DMS153 (cell line): ENCODE results near the gene ALKBH7.
A peak's percentile ranks its signal among the peaks of the same experiment; 100 is the strongest.

Source experiments
- DNase-seq: peaks from one replicate; lab custom pipeline; 2025; lab: John Stamatoyannopoulos, UW

The ALKBH7 gene

GRCh38 chr19:6402058-6402457, 29.5 kb downstream of the ALKBH7 start:
- peak; percentile 9 for DNase-seq

- no peak for DNase-seq
Measured at GRCh38 chr19:6402837-6403608, 30.4 kb downstream of the ALKBH7 start.

DNA sequence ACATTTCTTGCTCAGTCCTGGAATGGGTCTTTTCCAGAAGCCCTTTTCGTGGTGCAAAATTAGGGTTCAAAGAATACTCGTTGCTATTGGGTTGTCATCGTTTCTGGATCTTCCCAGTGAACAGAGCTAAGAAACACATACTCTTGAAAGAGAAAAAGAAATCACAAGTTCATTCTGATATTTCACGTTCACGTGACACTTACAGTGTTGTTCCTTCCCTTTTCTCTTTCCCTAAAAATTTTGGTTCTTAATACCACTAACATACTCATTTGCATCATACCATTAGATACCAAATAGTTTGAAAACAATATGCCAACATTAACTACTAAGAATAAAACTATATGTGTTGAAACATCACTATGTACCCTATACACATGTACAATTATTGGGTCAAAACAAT, 33.8 kb downstream of the ALKBH7 start:
- no peak for DNase-seq

DNA sequence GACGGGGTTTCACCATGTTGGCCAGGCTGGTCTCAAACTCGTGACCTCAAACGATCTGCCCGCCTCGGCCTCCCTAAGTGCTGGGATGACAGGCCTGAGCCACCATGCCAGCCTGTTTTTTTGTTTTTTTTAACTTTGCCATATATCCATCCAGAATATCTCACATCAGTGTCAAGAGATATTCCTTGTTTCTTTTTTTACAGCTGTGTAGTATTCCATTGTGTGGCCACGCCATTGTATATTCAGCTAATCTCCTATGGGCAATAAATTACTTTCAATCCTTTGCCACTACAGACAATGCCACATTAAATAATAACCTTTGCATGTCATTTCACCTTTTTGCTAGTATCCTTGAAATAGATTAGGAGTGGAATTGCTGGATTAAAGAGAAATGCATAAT, 36.8 kb downstream of the ALKBH7 start:
- DNase-seq = no peak

GRCh38 chr19:6412061-6412446, 39.5 kb downstream of the ALKBH7 start:
- no peak for DNase-seq

DNA sequence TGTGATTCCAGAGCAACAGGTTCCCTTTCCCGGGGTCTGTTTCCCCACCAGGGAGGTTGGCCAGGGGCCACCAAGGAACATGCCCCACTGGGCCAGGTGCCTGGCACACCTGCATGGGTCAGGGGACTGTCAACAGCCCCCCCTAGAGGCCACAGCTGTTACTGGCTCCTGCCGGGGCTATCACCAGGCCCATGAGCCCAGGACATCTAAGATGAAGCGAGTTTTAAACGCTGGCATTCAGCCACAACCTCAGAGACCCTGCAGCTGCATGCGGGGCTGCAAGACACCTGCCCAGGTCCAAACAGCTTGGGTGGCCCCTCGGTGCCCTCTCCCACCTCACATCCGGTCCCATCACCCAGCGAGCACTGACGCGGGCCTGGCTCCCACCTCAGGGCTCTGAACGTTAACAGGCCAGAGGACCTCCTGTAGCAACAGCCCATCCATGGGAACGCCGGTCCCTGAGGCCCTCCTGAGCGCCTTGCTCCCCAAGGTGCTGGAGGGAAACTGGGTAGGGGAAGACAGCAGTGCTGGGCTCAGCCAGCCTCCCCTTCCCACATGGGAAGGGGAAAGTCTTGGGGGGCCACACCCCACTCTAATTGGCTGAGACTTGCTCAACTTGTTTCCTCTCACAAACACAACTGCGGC, 40.0 kb downstream of the ALKBH7 start:
- DNase-seq = peak; percentile 2

DNA sequence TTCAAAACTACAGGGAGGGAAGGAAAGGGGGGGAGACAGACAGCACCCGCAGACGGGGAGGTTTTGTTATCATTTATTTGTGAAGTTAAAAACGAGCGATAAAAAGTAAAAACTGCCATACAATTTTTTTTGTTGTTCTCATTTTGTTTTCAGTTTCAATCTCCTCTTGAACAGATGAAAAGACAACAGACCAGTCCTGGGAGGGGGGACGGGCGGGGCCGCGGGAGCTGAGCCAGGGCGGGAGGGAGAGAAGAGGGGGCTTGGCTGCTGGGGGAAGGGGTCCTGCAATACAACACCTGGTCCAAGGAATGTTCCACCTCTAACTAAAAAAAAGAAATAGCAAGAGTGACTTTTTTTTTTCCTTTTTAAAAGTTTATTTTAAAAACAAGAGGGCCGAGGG, 40.7 kb downstream of the ALKBH7 start:
- DNase-seq = no peak

- no peak for DNase-seq
Measured at GRCh38 chr19:6413721-6414643, 41.4 kb downstream of the ALKBH7 start.

DNA sequence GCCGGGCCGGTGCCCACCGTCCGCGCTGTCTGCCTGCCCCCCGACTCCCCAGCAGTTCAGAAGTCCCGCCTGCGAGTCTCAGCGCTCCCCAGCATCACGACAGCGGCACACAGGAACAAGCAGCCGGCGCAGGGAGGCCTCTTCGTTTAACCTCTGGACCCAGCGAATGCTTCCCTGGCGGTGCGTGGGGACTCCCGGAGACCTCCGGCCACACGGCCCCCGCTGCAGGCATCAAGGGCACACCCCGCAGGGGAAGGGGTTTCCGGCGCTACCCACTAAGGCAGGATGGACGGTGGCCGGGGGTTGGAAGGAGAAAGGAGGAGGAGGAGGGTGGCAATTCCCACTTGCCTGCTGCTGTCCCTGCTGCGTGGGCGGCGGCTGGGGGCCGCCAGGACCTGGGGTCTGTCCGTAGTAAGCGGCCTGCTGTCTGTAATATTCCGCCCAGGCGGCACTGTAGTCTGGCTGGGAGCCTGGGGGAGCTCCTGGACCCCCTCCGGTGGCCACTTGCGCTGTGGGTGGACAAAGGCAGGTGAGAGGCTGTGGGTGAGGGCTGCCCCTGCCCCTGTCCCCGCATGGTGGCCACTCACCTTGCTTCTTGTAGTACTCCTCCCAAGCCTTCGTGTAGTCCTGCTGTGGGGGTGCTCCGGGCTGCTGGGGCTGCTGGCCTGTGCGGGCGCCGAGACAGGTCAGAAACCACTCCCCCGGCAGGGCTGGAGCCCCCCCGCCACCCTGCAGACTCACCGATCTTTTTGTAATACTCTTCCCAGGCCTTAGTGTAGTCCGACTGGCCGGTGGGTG, 42.4 kb downstream of the ALKBH7 start:
- DNase-seq = no peak

DNA sequence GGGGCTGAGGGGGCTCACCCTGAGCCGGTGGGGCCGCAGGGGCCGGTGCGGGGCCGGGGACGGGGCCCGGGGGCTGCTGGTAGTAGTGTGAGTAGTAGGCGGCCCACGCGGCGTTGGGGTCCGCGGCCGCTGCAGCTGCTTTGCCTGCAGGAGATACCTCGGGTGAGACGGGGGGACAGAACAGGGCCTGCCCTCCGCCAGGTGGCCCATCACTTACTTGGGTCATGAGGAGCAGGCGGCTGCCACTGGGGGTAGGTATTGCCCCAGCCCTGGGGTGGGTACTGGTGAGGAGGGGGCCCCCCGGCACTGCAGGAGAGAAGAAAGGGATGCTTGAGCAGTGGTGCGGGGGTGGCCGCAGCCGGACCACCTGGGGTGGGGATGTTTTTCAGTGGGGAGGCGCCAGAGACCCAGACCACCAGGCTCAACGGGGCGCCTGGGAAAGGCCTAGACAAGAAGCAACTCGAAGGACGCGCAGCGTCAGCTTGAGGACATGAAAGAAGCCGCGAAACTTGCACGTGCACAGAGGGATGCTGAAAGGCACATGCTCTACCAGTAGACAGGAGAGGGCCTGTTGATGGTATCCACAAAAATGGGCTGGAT, 43.1 kb downstream of the ALKBH7 start:
- no peak for DNase-seq

- no peak for DNase-seq
Measured at GRCh38 chr19:6416658-6417405, 44.2 kb downstream of the ALKBH7 start.

GRCh38 chr19:6417713-6418561, 45.3 kb downstream of the ALKBH7 start:
- no peak for DNase-seq

GRCh38 chr19:6418562-6418932, 46.0 kb downstream of the ALKBH7 start:
- DNase-seq = no peak

DNA sequence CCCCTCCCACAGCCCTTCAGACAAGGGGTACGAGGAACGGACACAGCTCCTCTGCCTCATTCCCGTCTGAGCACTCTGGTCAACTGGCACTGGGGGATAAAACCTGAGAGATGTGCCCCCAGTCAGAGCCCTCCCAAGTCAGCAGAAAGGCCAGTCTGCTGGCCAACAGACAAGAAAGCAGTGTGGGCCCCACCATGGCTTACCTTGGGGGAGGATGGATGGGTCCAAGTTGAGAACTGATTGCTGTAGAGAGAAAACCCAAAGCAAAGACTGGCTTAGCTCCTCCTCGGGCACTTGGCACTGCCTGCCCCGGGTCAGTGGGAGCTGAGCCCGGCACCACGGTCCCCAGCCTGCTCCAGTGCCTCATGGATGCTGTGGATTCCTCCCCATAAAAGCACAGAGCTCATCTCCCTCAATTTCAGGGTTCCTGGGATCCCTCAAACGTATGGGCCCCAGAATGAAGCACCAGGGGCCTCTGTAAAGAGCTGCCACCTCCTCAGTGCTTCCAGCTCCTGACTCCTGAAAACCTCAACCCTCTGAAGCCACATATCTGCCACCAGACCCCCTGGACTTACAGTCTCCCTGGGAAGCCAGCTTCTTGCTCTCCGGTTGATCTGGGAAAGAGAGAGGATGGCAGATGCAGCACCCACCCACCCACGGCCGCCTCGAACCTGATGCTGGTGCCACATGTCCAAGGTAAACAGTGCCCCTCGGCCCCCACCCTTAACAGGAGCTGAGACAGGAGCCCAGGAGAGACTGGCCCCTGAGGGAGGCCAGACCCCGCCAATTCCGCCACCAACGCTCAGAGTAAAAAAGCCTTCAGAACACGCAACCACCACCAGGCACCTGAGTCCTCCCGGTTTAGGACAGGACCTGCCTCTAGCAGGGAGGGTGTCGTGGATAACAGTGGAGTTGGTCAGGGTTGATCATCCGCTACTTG, 48.8 kb downstream of the ALKBH7 start:
- DNase-seq = no peak

- no peak for DNase-seq
Measured at GRCh38 chr19:6423499-6424194, 51.1 kb downstream of the ALKBH7 start.

- no peak for DNase-seq
Measured at GRCh38 chr19:6424195-6424938, 51.8 kb downstream of the ALKBH7 start, which contains the start of gene KHSRP. KHSRP (minus strand) TSS chr19:6424811; CDS start chr19:6424701, 110 bp downstream.
